NCI-H1105 treated with DMSO at 0.1 percent for 48 hours (cell line): ENCODE results near the gene ZNF516.

ENCODE experiments used
- DNase-seq: peaks from one replicate; lab custom pipeline; 2025; lab: John Stamatoyannopoulos, UW

The ZNF516 gene

DNA sequence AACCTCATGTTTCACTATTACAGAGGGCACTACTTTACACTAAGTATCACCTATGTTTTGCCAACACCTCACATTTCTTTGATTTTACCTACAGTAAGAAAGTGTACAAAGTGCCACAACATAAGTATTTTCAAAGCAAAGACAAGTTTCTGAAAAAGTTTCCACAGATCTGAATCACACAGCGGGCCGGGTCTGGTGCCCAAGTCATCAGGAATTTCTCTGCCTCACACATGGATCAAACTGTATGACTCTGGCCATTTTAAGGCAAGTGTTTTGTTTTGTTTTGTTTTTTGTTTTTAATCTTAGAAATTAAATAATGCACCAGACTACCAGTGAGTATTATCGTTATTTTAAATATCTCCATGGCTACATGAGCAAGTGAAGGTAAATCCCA lies 73.4 kb downstream of the ZNF516 start:
- DNase-seq = no peak

DNA sequence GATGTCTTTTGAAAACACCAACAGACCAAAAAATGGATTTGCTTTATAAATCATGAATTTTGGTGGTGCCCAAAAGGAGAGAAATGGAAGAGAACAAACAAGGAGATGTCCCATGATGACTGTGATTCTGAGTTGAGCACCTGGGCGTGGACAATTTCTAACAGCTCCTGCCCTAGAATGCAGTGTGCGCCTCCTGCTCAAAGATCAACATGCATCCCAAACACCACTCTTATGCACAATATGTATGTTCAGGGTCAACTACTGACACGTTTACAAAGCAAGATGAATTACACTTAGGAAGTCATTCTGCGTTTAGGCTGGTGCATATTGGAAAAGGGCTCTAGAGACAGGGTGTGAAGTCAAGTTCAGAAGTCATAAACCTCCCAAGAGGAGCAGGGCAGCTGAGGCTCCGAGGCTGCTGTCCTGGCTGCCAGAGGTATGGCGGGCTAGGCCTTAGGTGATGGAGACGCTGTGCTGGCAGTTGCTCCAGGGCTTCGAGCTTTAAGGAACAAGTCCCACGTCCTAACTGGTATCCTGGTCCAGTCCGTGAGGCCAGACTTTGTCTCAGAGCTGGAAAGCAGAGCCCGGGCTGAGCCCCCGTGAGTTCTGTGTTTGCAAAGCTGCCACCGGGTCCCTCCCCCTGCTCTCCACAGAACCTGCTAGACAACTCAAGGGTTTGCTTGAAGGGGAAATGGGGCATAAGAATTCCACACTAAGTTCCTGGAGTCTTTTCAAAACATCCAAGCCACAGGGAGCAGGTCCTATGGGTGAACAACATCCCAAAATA lies 74.0 kb downstream of the ZNF516 start:
- no peak for DNase-seq

DNA sequence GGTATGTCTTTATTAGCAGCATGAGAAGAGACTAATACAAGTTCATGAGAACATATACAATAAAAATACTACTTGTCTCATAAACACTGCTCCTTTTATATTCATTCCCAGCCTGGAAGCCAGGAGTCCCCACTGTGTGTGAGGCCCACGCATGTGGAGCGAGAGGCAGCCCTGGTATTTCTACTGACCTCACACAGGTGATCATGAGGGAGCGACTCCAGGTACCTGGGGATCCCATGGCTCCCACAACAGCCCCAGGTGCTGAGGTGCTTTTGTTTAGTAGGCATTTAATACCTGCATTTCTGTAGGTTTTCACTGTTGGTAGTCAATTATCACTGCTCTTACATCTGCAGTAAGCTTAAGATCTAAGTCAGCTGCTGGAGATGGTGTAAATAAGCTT lies 75.2 kb downstream of the ZNF516 start:
- DNase-seq = no peak

DNA sequence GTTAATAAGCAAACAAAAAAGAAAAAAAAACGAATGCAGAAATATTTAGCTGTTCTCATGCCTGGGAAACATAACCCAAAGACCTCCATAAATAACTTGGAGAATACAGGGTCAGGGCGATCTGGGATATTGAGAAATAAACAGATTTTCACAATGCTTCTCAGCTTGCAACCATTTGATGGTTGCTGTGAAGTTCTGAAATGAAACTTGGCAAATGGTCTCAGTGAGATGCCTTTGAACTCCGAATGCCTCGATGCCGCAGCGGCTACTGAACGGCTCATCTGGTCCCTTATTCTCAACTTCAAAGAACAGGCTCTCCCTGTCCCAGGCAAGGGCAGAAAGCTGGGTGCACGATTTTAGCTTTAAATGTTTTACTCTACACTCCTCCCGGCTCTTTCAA lies 78.1 kb downstream of the ZNF516 start:
- DNase-seq = no peak

DNA sequence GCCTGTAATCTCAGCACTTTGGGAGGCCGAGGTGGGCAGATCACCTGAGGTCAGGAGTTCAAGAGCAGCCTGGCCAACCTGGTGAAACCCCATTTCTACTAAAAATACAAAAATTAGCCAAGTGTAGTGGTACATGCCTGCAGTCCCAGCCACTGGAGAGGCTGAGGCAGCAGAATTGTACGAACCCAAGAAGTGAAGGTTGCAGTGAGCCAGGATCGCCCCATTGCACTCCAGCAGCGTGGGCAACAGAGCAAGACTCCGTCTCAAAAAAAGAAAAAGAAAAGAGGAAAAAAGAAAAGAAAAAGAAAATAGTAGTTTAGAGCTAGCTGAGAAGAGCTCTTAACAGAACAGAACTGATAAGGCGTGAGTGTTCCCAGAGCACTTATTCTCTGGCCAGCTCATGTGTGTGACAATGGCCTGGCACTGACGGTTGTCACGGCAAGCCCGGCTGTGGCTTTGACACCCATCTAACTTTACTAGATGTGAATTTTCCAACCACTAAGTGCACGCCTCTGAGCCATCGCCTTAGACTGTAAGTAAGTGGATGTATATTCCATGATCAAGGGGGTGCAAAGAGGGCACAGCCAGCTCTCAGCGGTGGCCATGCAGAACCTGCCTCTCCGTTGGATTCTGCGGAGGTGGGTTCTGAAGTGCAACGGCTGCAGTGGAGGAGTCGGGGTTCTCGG lies 80.0 kb downstream of the ZNF516 start:
- no peak for DNase-seq

DNA sequence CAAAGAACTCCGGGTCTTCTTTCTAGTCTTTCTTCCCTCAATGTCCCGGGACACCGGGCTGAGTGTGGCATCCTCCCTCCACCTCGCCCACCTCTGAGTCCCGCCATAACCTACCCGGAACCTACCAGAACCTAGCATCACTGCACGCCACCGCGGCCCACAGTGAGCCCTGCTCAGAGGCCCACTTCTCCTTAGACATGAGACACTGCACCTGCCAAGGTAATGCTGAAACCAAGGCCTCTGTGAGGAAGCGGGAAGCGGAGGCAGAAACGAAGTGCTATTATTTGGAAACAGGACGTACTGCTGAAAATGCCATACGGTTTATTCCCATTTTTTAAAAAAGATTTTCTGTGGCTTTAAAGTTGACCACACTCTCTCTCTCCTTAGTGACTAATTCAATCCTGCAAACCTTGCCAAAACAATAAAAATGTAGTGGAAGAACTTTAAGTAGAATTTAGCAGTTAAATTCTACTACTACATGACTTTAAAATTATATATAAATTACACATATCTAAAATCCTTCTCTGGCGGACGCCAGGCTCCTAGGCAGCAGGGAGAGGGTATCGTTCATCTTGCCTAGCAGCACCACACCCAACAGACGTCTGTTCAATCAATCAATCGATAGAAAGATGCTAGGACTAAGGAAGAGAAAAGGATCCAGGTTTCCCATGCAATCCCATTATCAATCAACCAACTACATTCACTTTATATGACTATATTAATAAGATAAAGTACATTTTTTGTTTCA lies 82.0 kb downstream of the ZNF516 start:
- no peak for DNase-seq

DNA sequence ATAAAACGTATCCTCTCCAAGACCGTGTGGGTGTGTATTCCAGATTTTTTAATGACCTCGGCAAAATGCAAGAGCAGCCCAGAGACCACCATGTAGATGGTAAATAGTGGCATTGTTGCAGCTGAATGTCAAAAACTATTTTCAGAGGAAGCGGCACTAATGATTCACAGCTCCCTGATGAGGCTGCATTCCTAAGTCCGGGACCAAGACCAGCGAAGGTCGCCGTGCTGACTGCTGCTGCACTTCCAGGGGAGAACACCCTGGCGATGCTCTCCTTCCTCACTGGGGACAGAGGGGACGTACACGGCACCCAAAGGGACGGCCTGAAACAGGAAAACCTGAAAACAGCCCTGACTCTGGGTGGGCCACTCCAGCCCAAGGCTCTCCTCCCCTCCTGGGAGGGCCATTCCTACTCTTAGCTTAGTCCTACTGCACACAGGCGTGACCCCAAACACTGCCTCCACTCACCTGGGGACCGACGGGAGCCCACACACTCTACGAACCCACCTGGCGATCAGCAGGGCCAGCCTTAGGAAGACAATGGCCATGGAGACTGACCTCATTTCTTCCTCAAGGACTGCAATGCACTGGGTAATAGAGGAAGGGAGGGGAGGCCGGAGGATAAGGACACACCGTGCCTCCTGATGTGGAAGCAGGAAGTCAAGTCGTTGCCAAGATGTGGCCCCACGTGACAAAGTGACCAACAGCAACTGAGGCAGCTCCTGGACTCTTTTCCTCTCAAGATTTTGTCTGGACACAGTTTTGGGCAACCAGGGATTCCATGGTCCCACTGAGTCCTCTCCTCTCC lies 82.8 kb downstream of the ZNF516 start:
- no peak for DNase-seq

DNA sequence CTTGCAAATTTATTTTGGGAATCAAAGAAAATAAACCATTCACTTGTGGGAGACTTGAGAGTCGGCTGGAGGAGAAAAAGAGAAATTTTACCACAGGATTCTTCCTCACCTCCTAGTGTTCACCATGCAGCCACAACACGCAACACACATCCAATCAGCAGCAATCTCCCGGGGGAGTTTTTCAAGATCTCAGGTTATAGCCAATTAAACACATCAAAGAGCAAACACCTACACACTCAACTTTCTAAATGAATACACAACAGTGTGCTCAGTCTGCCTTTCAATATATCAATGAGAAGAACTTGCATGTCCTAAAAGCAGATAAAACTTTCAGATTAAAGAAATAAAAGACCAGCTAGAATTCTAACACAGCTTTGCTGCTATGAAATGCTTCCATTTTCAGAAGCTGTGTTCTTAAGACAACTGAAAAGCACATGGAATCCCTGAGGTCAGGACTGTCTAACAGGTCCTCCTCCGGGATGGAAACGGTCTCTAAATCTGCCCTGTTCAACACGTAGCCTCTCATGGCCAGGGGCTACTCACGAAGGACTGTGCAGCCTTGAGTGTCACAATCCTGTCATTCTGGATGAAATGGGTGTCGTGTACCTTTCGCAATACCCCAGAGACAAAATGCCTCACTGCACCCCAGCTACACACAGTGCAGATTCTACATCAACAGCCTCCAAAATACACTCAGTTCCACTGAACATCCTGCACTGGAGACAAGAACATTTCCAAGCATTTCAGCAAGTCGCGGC lies 84.2 kb downstream of the ZNF516 start:
- no peak for DNase-seq

DNA sequence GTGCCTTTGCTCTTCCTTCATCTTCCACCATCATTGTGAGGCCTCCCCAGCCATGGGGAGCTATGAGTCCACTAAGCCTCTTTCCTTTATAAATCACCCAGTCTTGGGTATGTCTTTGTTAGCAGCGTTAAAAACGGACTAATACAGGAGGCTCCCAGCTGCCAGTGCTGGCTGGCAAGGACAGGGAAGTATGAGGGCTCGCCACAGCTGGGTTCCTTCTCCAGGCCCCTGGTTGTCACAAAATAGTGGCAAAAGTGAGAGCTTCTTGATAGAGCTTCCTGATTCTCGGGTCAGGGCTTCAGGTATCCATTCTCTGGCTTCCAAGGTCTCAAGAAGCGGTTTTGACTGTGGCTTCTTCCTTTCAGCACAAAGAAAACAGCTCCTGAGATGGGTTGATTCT lies 85.0 kb downstream of the ZNF516 start:
- DNase-seq = no peak

DNA sequence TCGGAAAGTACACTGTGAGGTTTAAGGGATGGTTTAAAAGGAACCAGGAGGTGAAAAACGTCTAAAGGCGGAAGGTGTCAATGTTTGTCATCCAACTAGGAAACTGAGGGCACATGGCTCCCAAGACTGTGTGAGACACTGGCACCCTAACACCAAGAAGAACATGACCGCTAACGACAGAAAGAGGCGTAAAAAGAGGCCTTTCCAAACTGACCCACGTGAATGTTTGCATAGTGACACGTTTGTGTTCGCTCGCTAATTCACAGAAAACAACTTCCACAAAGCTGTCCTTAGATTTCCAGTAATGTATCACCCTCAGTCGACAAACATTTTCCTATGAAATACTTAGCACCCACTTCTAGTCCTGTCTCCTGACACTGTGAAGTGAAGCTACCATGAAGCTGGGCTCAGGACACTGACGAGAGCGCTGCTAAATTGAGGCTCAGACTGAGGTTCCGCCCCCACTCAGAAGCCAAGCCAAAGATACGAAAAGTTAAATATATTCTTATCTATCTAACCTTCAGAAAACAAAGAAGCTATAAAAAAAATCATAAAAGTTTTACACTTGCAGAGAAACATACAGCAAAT lies 86.5 kb downstream of the ZNF516 start:
- DNase-seq = no peak

DNA sequence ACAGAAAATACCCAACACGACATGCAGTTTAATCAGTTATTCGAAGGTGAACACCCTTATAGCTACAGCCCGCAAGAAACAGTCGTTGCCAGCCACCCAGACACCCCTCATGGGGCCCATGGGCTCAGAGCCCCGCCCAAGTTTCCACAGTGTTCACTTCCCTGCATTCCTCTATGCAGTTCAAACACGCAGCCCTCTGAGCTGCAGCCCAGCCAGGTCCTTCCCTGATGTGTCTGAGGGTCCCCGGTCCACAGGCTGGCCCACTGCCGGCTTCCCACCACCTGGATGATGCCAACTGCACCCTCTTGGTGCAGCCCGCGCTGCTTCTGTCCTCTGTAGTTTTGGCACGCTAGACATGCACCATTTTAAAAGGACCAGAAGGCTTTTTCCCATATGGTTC lies 87.4 kb downstream of the ZNF516 start:
- DNase-seq = no peak

DNA sequence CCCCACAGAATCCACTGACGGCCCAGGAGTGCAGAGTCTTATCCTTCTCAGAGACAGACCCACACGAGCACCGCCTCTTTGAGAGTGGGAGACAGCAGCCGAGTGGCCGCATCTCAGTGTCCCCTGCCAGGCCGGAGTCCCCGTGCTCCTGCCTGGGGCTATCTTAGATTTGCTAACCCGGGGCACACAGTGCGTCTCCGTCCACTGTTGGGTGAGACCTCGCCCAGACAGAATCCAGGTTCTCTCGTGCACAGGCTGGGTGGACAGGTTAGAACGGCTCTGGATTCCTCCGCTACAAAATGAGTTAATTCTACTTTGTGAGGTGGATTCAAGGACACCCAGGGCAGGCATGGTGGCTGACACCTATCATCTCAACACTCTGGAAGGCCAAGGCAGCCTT lies 88.3 kb downstream of the ZNF516 start:
- no peak for DNase-seq

DNA sequence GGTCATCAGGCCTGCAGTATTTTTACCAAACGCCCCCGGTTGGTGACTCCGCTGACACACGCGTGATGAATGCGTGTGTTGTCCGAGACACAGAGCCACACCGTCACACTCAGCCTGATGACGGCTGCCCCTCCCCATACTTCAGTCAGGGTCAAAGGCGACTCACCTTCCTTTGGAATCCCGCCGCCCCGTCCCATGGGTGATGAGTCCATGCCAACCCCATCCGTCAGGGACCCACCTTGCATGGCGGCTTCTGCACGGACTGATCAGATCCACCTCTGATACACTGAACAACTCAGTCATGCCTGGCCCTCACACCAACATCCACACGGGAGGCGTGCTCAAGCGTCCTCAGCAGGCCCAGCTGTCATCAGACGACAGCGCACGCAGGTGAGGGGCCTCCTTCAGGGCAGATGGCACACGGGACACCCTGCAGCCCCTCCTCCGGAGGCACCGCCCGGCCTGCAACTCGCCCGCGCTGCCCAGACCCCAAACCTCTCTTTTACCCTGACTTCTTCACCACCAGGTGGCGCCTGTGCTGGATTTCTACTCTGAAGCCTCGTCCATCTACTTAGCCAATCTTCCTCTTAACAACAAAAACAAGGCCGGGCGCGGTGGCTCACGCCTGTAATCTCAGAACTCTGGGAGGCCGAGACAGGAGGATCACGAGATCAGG lies 89.2 kb downstream of the ZNF516 start:
- no peak for DNase-seq

DNA sequence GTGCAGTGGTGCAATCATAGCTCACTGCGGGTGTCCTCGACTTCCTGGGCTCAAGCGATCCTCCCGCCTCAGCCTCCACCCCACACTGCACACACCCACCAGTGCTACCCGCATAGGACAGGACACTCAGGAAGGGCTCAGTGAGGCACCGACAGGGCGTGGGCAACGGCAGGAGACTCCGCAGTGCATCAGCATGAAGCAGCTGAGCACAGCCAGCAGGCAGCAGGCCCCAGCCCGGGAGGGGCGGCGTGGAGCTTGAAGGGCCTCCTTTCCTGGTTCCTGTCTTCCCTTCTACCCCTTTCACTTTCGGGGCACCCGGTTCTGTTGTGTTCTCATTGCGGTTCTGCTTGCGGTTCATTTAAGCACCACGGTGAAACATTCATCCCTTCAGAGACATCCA lies 89.8 kb downstream of the ZNF516 start:
- DNase-seq = no peak

DNA sequence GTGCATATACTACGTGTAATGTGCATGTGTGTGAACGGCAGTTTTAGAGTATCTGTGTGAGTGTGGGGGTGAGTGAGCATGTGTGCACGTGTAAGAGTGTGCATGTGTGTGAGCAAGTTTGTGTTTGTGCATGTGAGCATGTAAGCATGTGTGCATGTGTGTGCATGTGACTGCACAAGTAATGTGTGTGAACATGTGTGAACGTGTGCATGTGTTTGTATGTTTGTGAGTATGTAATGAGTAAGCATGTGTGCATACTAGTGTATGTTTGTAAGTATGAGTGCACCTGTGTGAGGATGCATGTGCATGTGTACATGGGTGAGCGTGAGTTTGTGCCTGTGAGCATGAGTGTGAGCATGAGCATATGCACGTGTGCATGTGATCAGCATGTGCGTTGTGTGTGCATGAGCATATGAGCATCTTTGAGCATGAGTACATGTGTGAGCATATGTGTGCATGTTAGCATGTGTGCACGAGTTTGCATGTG lies 90.7 kb downstream of the ZNF516 start:
- no peak for DNase-seq

DNA sequence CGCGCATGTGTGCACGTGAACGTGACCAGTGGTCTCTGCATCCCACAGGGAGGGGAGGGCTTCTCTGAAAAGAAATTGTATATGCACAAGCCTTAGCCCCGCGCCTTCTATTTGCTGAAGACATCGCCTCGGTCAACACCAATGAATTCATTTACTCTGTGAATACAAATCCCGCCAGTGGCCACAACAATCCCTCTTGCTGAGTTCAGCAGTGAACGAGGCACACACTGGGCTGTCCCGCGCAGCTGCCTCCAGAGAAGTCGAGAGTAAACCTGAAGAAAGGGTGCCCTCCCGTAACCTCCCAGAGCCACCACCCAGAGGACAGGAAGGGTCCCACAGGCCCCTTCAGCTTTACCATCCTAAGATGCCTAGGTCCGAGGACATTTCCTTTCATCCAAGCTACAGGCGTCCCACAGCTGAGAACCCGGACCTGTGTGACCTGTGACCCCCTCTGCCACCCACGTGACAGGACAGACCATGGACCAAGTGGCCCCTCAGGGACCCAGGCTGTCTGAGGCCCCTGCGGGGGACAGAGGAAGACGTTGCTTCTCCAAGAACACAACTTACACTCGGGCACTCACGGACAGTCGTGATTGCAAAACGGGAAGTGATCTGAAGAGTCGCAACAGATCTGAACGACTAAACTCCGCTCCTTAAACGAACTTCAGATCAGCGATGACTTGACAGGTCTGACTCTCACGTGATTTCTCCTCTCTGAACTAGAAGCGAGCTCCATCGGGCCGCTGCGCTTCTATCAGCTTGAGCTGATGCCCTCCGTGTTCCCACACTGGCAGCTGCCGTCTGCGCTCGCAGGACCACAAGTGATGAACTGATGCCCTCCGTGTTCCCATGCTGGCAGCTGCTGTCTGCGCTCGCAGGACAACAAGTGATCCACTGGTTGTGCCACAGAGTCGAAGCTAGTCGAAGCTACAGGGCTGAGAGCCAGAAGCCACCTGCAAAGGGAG lies 92.7 kb downstream of the ZNF516 start:
- no peak for DNase-seq

DNA sequence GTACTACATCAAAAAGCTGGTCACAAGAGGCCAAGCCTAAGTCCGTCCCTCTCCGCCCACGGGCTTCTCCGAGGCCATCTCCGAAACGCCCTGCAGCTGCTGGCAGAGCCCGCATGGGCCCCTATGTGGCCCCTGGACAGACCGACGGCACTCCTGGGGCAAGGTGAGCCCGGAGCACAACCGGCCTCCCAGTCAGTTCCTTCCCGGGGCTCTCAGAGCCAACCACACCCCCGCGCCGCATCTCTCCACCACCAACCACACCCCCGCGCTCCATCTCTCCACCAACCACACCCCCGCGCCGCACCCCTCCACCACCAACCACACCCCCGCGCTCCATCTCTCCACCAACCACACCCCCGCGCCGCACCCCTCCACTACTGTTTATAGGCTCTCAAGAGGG lies 93.5 kb downstream of the ZNF516 start:
- DNase-seq = no peak

DNA sequence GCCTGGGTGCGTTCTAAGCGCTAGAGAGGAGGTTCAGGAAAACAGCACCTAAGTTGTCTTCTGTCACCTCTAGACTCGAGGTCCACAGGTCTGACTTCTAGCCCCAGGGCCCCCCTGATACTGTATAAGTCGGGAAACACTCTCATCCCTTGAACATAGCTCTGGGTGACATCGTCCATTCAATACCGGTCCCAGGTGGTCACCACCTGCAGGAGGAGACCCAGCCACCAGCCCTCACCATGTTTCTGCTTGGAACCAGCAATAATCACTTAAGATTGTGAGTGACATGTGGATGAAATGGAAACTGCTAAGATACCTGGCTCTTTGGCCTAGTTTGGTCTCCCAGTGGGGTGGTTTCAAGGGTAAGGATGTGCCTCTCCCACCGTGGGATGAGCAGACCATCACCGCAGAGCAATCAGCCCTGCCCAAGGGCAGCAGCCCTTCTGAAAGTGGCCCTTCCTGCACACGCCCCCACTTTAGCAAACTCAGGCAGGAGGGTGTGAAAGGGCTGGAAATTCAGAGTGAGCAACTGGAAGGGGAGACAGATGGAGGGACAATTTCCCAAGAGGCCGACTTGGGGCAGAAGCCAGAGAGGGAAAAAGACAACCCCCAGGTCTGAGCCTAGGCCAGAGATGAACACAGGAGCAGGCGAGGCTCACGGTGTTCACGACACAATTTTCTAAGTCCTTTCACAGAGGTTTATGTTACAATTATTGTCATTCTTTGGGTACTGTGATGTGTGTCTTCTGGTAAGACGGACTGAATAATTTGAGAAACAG lies 95.2 kb downstream of the ZNF516 start:
- no peak for DNase-seq
